Activated CD4-positive, alpha-beta memory T cell treated with anti-CD3 and anti-CD28 coated beads, Interleukin-2, amount 10 ng/mL, durations not matched to agents 7 days and 5 days (primary cell): Measurements from ENCODE around the gene PDE4DIP. TPM values are rescaled to one million over a fixed set of nuclear protein-coding genes. Genes with fewer than 3 reads are reported as not detected.
"Not testable (repeated sequence)": the region's sequence is repeated elsewhere in the genome, so short reads cannot be mapped to it uniquely, and the experiment has no call there.

Source experiments
- CTCF ChIA-PET: fragments of 350-600 bp; sonication (Branson Sonifier 250); formaldehyde crosslinking; loops from one replicate; lab custom pipeline; 2021; ENCODE audit warnings: antibody characterized with exemption, inconsistent platforms; lab: Charles Lee
- POLR2A ChIA-PET: fragments of 350-600 bp; sonication (Branson Sonifier 250); formaldehyde crosslinking; loops from one replicate; lab custom pipeline; 2021; ENCODE audit warnings: antibody characterized with exemption; lab: Charles Lee
- DNase-seq: peaks from one replicate; pipeline ENCODE4 v3.0.0-alpha.2; 2020
- H3K27ac Mint-ChIP-seq: one replicate; pipeline ENCODE4 v1.8.0; 2021; ENCODE audit warnings: mild to moderate bottlenecking, mixed read lengths
- H3K27me3 Mint-ChIP-seq: one replicate; pipeline ENCODE4 v1.8.0; 2021; ENCODE audit warnings: mixed read lengths
- H3K36me3 Mint-ChIP-seq: one replicate; pipeline ENCODE4 v1.8.0; 2021; ENCODE audit warnings: low read depth, mixed read lengths
- H3K4me1 Mint-ChIP-seq: one replicate; pipeline ENCODE4 v1.8.0; 2021; ENCODE audit warnings: mixed read lengths
- H3K4me3 Mint-ChIP-seq: one replicate; pipeline ENCODE4 v1.8.0; 2021; ENCODE audit warnings: mild to moderate bottlenecking, mixed read lengths
- H3K9me3 Mint-ChIP-seq: one replicate; pipeline ENCODE4 v1.8.0; 2021; ENCODE audit warnings: mixed read lengths
- total RNA-seq, 2 experiments: library from RNA; stranded (reverse); gene quantifications; one replicate each; pipeline ENCODE4 v1.2.3, GENCODE V29; 2021

The PDE4DIP gene
- total RNA-seq, 2 experiments from 2014 or later, result 30.8 to 31.3 TPM

GRCh38 chr1:148990233-148990788, 146.1 kb downstream of the PDE4DIP start:
- H3K36me3 Mint-ChIP-seq, DNase-seq, H3K9me3 Mint-ChIP-seq, POLR2A ChIA-PET, H3K4me1 Mint-ChIP-seq, H3K27ac Mint-ChIP-seq, CTCF ChIA-PET, H3K4me3 Mint-ChIP-seq: not testable (repeated sequence)
- H3K27me3 Mint-ChIP-seq, result peaks cover 11% of the 10 kb centered on the region

- H3K36me3 Mint-ChIP-seq, CTCF ChIA-PET, H3K9me3 Mint-ChIP-seq: not testable (repeated sequence)
Measured at GRCh38 chr1:148991818-148992217, 147.6 kb downstream of the PDE4DIP start.

GRCh38 chr1:148992364-148992763, 148.1 kb downstream of the PDE4DIP start:
- H3K36me3 Mint-ChIP-seq, DNase-seq, H3K4me3 Mint-ChIP-seq, H3K9me3 Mint-ChIP-seq, POLR2A ChIA-PET, H3K27ac Mint-ChIP-seq, CTCF ChIA-PET, H3K4me1 Mint-ChIP-seq: not testable (repeated sequence)
- H3K27me3 Mint-ChIP-seq, result peaks cover 11% of the 10 kb centered on the region

More at GRCh38 chr1:148991818-148992217, 147.6 kb downstream of the PDE4DIP start:
- POLR2A ChIA-PET, H3K4me1 Mint-ChIP-seq, H3K4me3 Mint-ChIP-seq, H3K27ac Mint-ChIP-seq, DNase-seq: not testable (repeated sequence)
- H3K27me3 Mint-ChIP-seq, result peaks cover 11% of the 10 kb centered on the region

GRCh38 chr1:148996449-148997224, 152.4 kb downstream of the PDE4DIP start:
- POLR2A ChIA-PET, H3K9me3 Mint-ChIP-seq, DNase-seq: not testable (repeated sequence)

GRCh38 chr1:148997405-148997804, 153.2 kb downstream of the PDE4DIP start:
- H3K9me3 Mint-ChIP-seq, CTCF ChIA-PET, H3K4me1 Mint-ChIP-seq, H3K36me3 Mint-ChIP-seq, H3K4me3 Mint-ChIP-seq, H3K27me3 Mint-ChIP-seq, H3K27ac Mint-ChIP-seq, POLR2A ChIA-PET, DNase-seq: not testable (repeated sequence)

More at GRCh38 chr1:148996449-148997224, 152.4 kb downstream of the PDE4DIP start:
- H3K36me3 Mint-ChIP-seq, H3K4me1 Mint-ChIP-seq, CTCF ChIA-PET, H3K27ac Mint-ChIP-seq, H3K4me3 Mint-ChIP-seq, H3K27me3 Mint-ChIP-seq: not testable (repeated sequence)

- H3K27me3 Mint-ChIP-seq, H3K36me3 Mint-ChIP-seq, H3K4me1 Mint-ChIP-seq, H3K4me3 Mint-ChIP-seq, CTCF ChIA-PET, H3K27ac Mint-ChIP-seq, DNase-seq, POLR2A ChIA-PET, H3K9me3 Mint-ChIP-seq: not testable (repeated sequence)
Measured at GRCh38 chr1:149002664-149003063, 158.4 kb downstream of the PDE4DIP start.

GRCh38 chr1:149008326-149008725, 164.1 kb downstream of the PDE4DIP start:
- DNase-seq, H3K27ac Mint-ChIP-seq, CTCF ChIA-PET, H3K4me3 Mint-ChIP-seq, POLR2A ChIA-PET, H3K36me3 Mint-ChIP-seq, H3K27me3 Mint-ChIP-seq, H3K9me3 Mint-ChIP-seq, H3K4me1 Mint-ChIP-seq: not testable (repeated sequence)

- H3K27me3 Mint-ChIP-seq, POLR2A ChIA-PET, H3K36me3 Mint-ChIP-seq, H3K4me1 Mint-ChIP-seq, H3K9me3 Mint-ChIP-seq, H3K4me3 Mint-ChIP-seq, H3K27ac Mint-ChIP-seq, DNase-seq, CTCF ChIA-PET: not testable (repeated sequence)
Measured at GRCh38 chr1:149008769-149009168, 164.5 kb downstream of the PDE4DIP start.

- DNase-seq, H3K27me3 Mint-ChIP-seq, CTCF ChIA-PET, POLR2A ChIA-PET, H3K9me3 Mint-ChIP-seq, H3K4me3 Mint-ChIP-seq, H3K36me3 Mint-ChIP-seq, H3K4me1 Mint-ChIP-seq, H3K27ac Mint-ChIP-seq: not testable (repeated sequence)
Measured at GRCh38 chr1:149009761-149010160, 165.5 kb downstream of the PDE4DIP start.

- H3K4me3 Mint-ChIP-seq, H3K27ac Mint-ChIP-seq, H3K9me3 Mint-ChIP-seq, H3K27me3 Mint-ChIP-seq, DNase-seq, CTCF ChIA-PET, H3K4me1 Mint-ChIP-seq, POLR2A ChIA-PET, H3K36me3 Mint-ChIP-seq: not testable (repeated sequence)
Measured at GRCh38 chr1:149012599-149012998, 168.4 kb downstream of the PDE4DIP start.

GRCh38 chr1:149013513-149013912, 169.3 kb downstream of the PDE4DIP start:
- H3K4me3 Mint-ChIP-seq, POLR2A ChIA-PET, CTCF ChIA-PET, H3K36me3 Mint-ChIP-seq, H3K9me3 Mint-ChIP-seq, H3K4me1 Mint-ChIP-seq, H3K27ac Mint-ChIP-seq, DNase-seq, H3K27me3 Mint-ChIP-seq: not testable (repeated sequence)

GRCh38 chr1:149015522-149015921, 171.3 kb downstream of the PDE4DIP start:
- CTCF ChIA-PET, POLR2A ChIA-PET, H3K36me3 Mint-ChIP-seq, DNase-seq, H3K4me1 Mint-ChIP-seq, H3K4me3 Mint-ChIP-seq, H3K9me3 Mint-ChIP-seq, H3K27ac Mint-ChIP-seq, H3K27me3 Mint-ChIP-seq: not testable (repeated sequence)

GRCh38 chr1:149016626-149017025, 172.4 kb downstream of the PDE4DIP start:
- H3K36me3 Mint-ChIP-seq, CTCF ChIA-PET, DNase-seq, H3K9me3 Mint-ChIP-seq, H3K27me3 Mint-ChIP-seq, H3K27ac Mint-ChIP-seq, H3K4me3 Mint-ChIP-seq, POLR2A ChIA-PET, H3K4me1 Mint-ChIP-seq: not testable (repeated sequence)

- POLR2A ChIA-PET, H3K4me3 Mint-ChIP-seq, CTCF ChIA-PET, H3K36me3 Mint-ChIP-seq, H3K4me1 Mint-ChIP-seq, H3K27me3 Mint-ChIP-seq, H3K9me3 Mint-ChIP-seq, DNase-seq, H3K27ac Mint-ChIP-seq: not testable (repeated sequence)
Measured at GRCh38 chr1:149018577-149018976, 174.3 kb downstream of the PDE4DIP start.
